ENCODE measurements around the gene CCDC102B. TPM values are rescaled to one million over a fixed set of nuclear protein-coding genes. Genes with fewer than 3 reads are reported as not detected.

CCDC102B gene
- total and polyA plus RNA-seq, 2 donors (not counting 1 experiment from before 2014, with no cell fraction given): 3.9 to 4.0 TPM

GRCh38 chr18:68841301-68841700 is 43.4 kb downstream of the CCDC102B start:
- H3K4me1 ChIP-seq (ENCODE audit: control insufficient read depth in 2 of 2, insufficient read depth in 2 of 2, low read length in 2 of 2): no peaks in the 10 kb centered on the region
- no peak overlapping the region for H3K4me3 ChIP-seq (ENCODE audit: control extremely low read depth in 1 of 5, extremely low read depth in 1 of 5, insufficient read depth in 1 of 5, low read depth in 2 of 5, low read length in 4 of 5)
- H3K27ac Mint-ChIP-seq: no peak overlapping the region
- no peak overlapping the region for H3K9ac ChIP-seq (ENCODE audit: low read length)
- no peak overlapping the region for H2AFZ ChIP-seq (ENCODE audit: insufficient read depth, low read depth, low read length, poor library complexity, severe bottlenecking)
- no peak overlapping the region for H3K4me3 Mint-ChIP-seq
- H3K9me3 Mint-ChIP-seq (ENCODE audit: insufficient read depth): no peaks in the 10 kb centered on the region
- H3K9me3 ChIP-seq (ENCODE audit: control extremely low read depth in 1 of 3, control insufficient read depth in 2 of 3, insufficient read depth in 1 of 3, low read length in 2 of 3): no peaks in the 10 kb centered on the region
- no peak for ATAC-seq (ENCODE audit: low read depth)
- H3K4me2 ChIP-seq (replicated peaks; ENCODE audit: low read depth, low read length, poor library complexity, severe bottlenecking): no peak overlapping the region
- no peak overlapping the region for H3K27ac ChIP-seq (ENCODE audit: low read length in 2 of 2)
- H3K36me3 ChIP-seq (replicated peaks in 1 of 2; ENCODE audit: control extremely low read depth in 1 of 2, control insufficient read depth in 1 of 2, extremely low read depth in 1 of 2, insufficient read depth in 2 of 2, low read length in 1 of 2): no peaks in the 10 kb centered on the region
- H3K27me3 Mint-ChIP-seq: no peaks in the 10 kb centered on the region
- intact Hi-C loops (cut with micrococcal nuclease): no loop called here
- H4K20me1 ChIP-seq (ENCODE audit: control insufficient read depth, insufficient read depth, low read length, poor library complexity, severe bottlenecking): no peaks in the 10 kb centered on the region
- no peaks in the 10 kb centered on the region for H3K4me1 Mint-ChIP-seq
- CTCF ChIA-PET: no interaction called here
- no peak for DNase-seq
- POLR2A ChIA-PET: no interaction called here
- H3K27me3 ChIP-seq (replicated peaks in 1 of 4; ENCODE audit: control extremely low read depth in 1 of 4, control insufficient read depth in 3 of 4, insufficient read depth in 4 of 4, low read length in 3 of 4): no peaks in the 10 kb centered on the region
- TF ChIP-seq EZH2 (IDR thresholded peaks at IDR 0.05; ENCODE audit: borderline replicate concordance, insufficient read depth, low read depth, low read length, poor library complexity, severe bottlenecking): no peak
- no peak for TF ChIP-seq CTCF (IDR thresholded peaks at IDR 0.05)
- H3K79me2 ChIP-seq (ENCODE audit: control insufficient read depth, insufficient read depth, low read length): no peaks in the 10 kb centered on the region

DNA sequence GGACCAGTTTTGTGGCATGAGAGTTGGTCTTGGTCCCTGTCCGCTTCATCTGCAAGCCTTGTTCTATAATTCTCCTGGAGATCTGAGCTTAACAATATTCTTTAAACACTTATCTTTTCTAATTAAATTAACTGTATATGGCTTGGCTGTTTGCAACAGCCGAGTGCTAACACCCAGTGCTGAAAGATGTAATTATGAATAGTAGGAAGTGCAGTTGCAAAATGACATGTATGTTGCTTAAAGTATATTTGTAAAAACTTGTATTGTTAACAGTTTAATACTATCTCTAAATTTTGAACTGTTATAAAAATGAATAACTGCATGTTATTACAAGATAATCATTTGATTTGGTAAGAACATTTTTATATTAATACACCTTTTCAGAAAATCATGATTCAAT is 45.1 kb downstream of the CCDC102B start:
- Histone ChIP-seq H3K4me1 (ENCODE audit: control insufficient read depth in 2 of 2, insufficient read depth in 2 of 2, low read length in 2 of 2) (no peaks in the 10 kb centered on the region), H3K27me3 (replicated peaks in 1 of 4; ENCODE audit: control extremely low read depth in 1 of 4, control insufficient read depth in 3 of 4, insufficient read depth in 4 of 4, low read length in 3 of 4) (no peaks in the 10 kb centered on the region), H4K20me1 (ENCODE audit: control insufficient read depth, insufficient read depth, low read length, poor library complexity, severe bottlenecking) (no peaks in the 10 kb centered on the region), H2AFZ (ENCODE audit: insufficient read depth, low read depth, low read length, poor library complexity, severe bottlenecking) (no peak overlapping the region), H3K79me2 (ENCODE audit: control insufficient read depth, insufficient read depth, low read length) (no peaks in the 10 kb centered on the region), H3K9ac (ENCODE audit: low read length) (no peak overlapping the region), H3K4me2 (replicated peaks; ENCODE audit: low read depth, low read length, poor library complexity, severe bottlenecking) (no peak overlapping the region), H3K36me3 (replicated peaks in 1 of 2; ENCODE audit: control extremely low read depth in 1 of 2, control insufficient read depth in 1 of 2, extremely low read depth in 1 of 2, insufficient read depth in 2 of 2, low read length in 1 of 2) (no peaks in the 10 kb centered on the region), H3K4me3 (ENCODE audit: control extremely low read depth in 1 of 5, extremely low read depth in 1 of 5, insufficient read depth in 1 of 5, low read depth in 2 of 5, low read length in 4 of 5) (no peak overlapping the region), H3K27ac (ENCODE audit: low read length in 2 of 2) (no peak overlapping the region), H3K9me3 (ENCODE audit: control extremely low read depth in 1 of 3, control insufficient read depth in 2 of 3, insufficient read depth in 1 of 3, low read length in 2 of 3) (no peaks in the 10 kb centered on the region)
- H3K9me3 Mint-ChIP-seq (ENCODE audit: insufficient read depth): no peaks in the 10 kb centered on the region
- TF ChIP-seq EZH2 (IDR thresholded peaks at IDR 0.05; ENCODE audit: borderline replicate concordance, insufficient read depth, low read depth, low read length, poor library complexity, severe bottlenecking) (no peak), CTCF (IDR thresholded peaks at IDR 0.05) (no peak)
- H3K27ac Mint-ChIP-seq: no peak overlapping the region
- no CpG with 5 or more reads among the region's 2 CpGs for WGBS (ENCODE audit: insufficient coverage)
- POLR2A ChIA-PET: no interaction called here
- no peaks in the 10 kb centered on the region for H3K4me1 Mint-ChIP-seq
- no peaks in the 10 kb centered on the region for H3K27me3 Mint-ChIP-seq
- H3K4me3 Mint-ChIP-seq: no peak overlapping the region
- ATAC-seq (ENCODE audit: low read depth): no peak
- CTCF ChIA-PET: no interaction called here
- DNase-seq: no peak
- intact Hi-C loops (cut with micrococcal nuclease): no loop called here
